SU-DHL-6 (cell line): ENCODE results near the gene RFXANK.

ENCODE experiments used
- H2AFZ ChIP-seq: fragments of 200-600 bp; sonication (generic); 2 replicates; pipeline ENCODE4 v1.6.1; 2014; ENCODE audit warnings: low read depth, mild to moderate bottlenecking, moderate library complexity, mixed read lengths, antibody characterized with exemption, low read length; ENCODE audit not compliant: severe bottlenecking
- H3F3A ChIP-seq: fragments of 200-600 bp; shearing (Covaris generic); 2 replicates; pipeline ENCODE4 v1.6.0; 2016; ENCODE audit warnings: antibody characterized with exemption, mild to moderate bottlenecking; ENCODE audit not compliant: insufficient read depth
- H3K27ac ChIP-seq: fragments of 200-600 bp; sonication (generic); 2 replicates; pipeline ENCODE4 v1.5.1; 2016; ENCODE audit warnings: low read depth, mild to moderate bottlenecking, low read length, moderate library complexity, mixed read lengths
- H3K27me3 ChIP-seq: fragments of 200-600 bp; sonication (generic), shearing (Covaris generic); 2 replicates; pipeline ENCODE4 v1.6.0; 2014; ENCODE audit warnings: mild to moderate bottlenecking, low read length
- H3K36me3 ChIP-seq: fragments of 200-600 bp; sonication (generic); 2 replicates; pipeline ENCODE4 v1.6.1; 2014; ENCODE audit warnings: mild to moderate bottlenecking, low read length, mixed read lengths
- H3K4me2 ChIP-seq: fragments of 300-600, 200-600 bp; shearing (Covaris generic), sonication (generic); 2 replicates; pipeline ENCODE4 v1.6.0; 2014; ENCODE audit warnings: low read length, low read depth, mild to moderate bottlenecking; ENCODE audit not compliant: poor library complexity, severe bottlenecking
- H3K4me3 ChIP-seq: fragments of 200-600 bp; sonication (generic); 2 replicates; pipeline ENCODE4 v1.5.1; 2014; ENCODE audit warnings: antibody characterized with exemption, low read length, mild to moderate bottlenecking, mixed read lengths; ENCODE audit not compliant: insufficient read depth, poor library complexity, severe bottlenecking
- H3K79me2 ChIP-seq: fragments of 200-600 bp; sonication (generic); 2 replicates; pipeline ENCODE4 v1.6.1; 2014; ENCODE audit warnings: mild to moderate bottlenecking, low read length, moderate library complexity; ENCODE audit not compliant: insufficient read depth
- H3K9ac ChIP-seq: fragments of 200-600 bp; sonication (generic); 2 replicates; pipeline ENCODE4 v1.7.0; 2014; ENCODE audit warnings: mild to moderate bottlenecking, low read length
- H3K9me2 ChIP-seq: fragments of 200-600 bp; sonication (generic); replicated peaks from 2 replicates; pipeline ENCODE4 v1.6.1; 2014; ENCODE audit warnings: low read length; ENCODE audit not compliant: insufficient read depth
- H3K9me3 ChIP-seq: fragments of 200-600 bp; sonication (generic); 2 replicates; pipeline ENCODE4 v1.6.1; 2014; ENCODE audit warnings: low read length, mixed read lengths; ENCODE audit not compliant: insufficient read depth
- H4K20me1 ChIP-seq: fragments of 200-600 bp; sonication (generic); 2 replicates; pipeline ENCODE4 v1.6.1; 2014; ENCODE audit warnings: low read depth, mild to moderate bottlenecking, antibody characterized with exemption, low read length, moderate library complexity, mixed read lengths
- CTCF ChIP-seq: fragments of 200-600 bp; sonication (generic); IDR thresholded peaks from one replicate; pipeline ENCODE4 v1.5.1; 2017; ENCODE audit warnings: antibody characterized with exemption, mild to moderate bottlenecking, low read length, moderate library complexity; ENCODE audit not compliant: insufficient read depth, poor library complexity, severe bottlenecking
- EZH2phosphoT487 ChIP-seq: fragments of 200-600 bp; sonication (generic), shearing (Covaris generic); conservative IDR thresholded peaks from 2 replicates; pipeline ENCODE4 v1.6.1; 2018; ENCODE audit warnings: mild to moderate bottlenecking, antibody characterized with exemption, low read length, moderate library complexity, mixed read lengths

RFXANK gene

GRCh38 chr19:19211499-19212420 lies 19.7 kb downstream of the RFXANK start, which contains the start of gene NCAN:
TSS of gene NCAN (plus strand) at chr19:19211958. CDS start at chr19:19216954, 4,996 bp downstream.
- no peak within 1 kb of the TSS for H3K4me2 ChIP-seq
- no peak within 1 kb of the TSS for H3K4me3 ChIP-seq
- H4K20me1 ChIP-seq: no peaks in the 10 kb centered on the region
- no peak within 1 kb of the TSS for H3K27ac ChIP-seq
- TF ChIP-seq EZH2phosphoT487 (no peak), CTCF (no peak)
- no peaks in the 10 kb centered on the region for H3K27me3 ChIP-seq
- H2AFZ ChIP-seq: no peak within 1 kb of the TSS
- H3K9me3 ChIP-seq: no peaks in the 10 kb centered on the region
- H3F3A ChIP-seq: no peaks in the 10 kb centered on the region
- no peaks in the 10 kb centered on the region for H3K9me2 ChIP-seq
- H3K79me2 ChIP-seq: no peaks in the 10 kb centered on the region
- H3K36me3 ChIP-seq: no peaks in the 10 kb centered on the region
- no peak within 1 kb of the TSS for H3K9ac ChIP-seq

GRCh38 chr19:19212916-19213315 lies 20.9 kb downstream of the RFXANK start:
- Histone ChIP-seq H3K4me3 (no peak overlapping the region), H3K27ac (no peak overlapping the region), H4K20me1 (no peaks in the 10 kb centered on the region), H3K9ac (no peak overlapping the region), H3K9me3 (no peaks in the 10 kb centered on the region), H3K9me2 (no peaks in the 10 kb centered on the region), H3K36me3 (no peaks in the 10 kb centered on the region), H3F3A (no peaks in the 10 kb centered on the region), H3K79me2 (no peaks in the 10 kb centered on the region), H2AFZ (no peak overlapping the region), H3K27me3 (no peaks in the 10 kb centered on the region), H3K4me2 (no peak overlapping the region)
- TF ChIP-seq CTCF (no peak), EZH2phosphoT487 (no peak)

GRCh38 chr19:19213426-19214158 lies 21.5 kb downstream of the RFXANK start:
- Histone ChIP-seq H3K36me3 (no peaks in the 10 kb centered on the region), H3K4me2 (no peak overlapping the region), H3K79me2 (no peaks in the 10 kb centered on the region), H3K4me3 (no peak overlapping the region), H3K9ac (no peak overlapping the region), H3K9me2 (no peaks in the 10 kb centered on the region), H3K27me3 (no peaks in the 10 kb centered on the region), H3K27ac (no peak overlapping the region), H4K20me1 (no peaks in the 10 kb centered on the region), H3K9me3 (no peaks in the 10 kb centered on the region), H2AFZ (no peak overlapping the region), H3F3A (no peaks in the 10 kb centered on the region)
- TF ChIP-seq CTCF (no peak), EZH2phosphoT487 (no peak)
